HG02884 (cell line): ENCODE results near the gene PTPN14.
"Not testable (repeated sequence)": the region's sequence is repeated elsewhere in the genome, so short reads cannot be mapped to it uniquely, and the experiment has no call there.

Source experiments
- ATAC-seq: cut with Tn5 transposase; IDR thresholded peaks from one replicate; pipeline ENCODE4 v1.9.1; 2021; ENCODE audit warnings: mild to moderate bottlenecking, moderate library complexity; ENCODE audit not compliant: unreplicated experiment

Gene PTPN14

GRCh38 chr1:214481983-214482634 is 69.3 kb downstream of the PTPN14 start:
- ATAC-seq: not testable (repeated sequence)

GRCh38 chr1:214476986-214477870 is 74.2 kb downstream of the PTPN14 start:
- ATAC-seq: no peak

GRCh38 chr1:214476229-214476985 is 75.0 kb downstream of the PTPN14 start:
- no peak for ATAC-seq

- no peak for ATAC-seq
Observed at GRCh38 chr1:214475746-214476145, 75.7 kb downstream of the PTPN14 start.

GRCh38 chr1:214475331-214475730 is 76.1 kb downstream of the PTPN14 start:
- no peak for ATAC-seq

- no peak for ATAC-seq
Observed at GRCh38 chr1:214474467-214474866, 76.9 kb downstream of the PTPN14 start.

- ATAC-seq: no peak
Observed at GRCh38 chr1:214473862-214474261, 77.5 kb downstream of the PTPN14 start.

- ATAC-seq: no peak
Observed at GRCh38 chr1:214473387-214473786, 78.0 kb downstream of the PTPN14 start.

- ATAC-seq: no peak
Observed at GRCh38 chr1:214472364-214472763, 79.0 kb downstream of the PTPN14 start.

- no peak for ATAC-seq
Observed at GRCh38 chr1:214471458-214471857, 79.9 kb downstream of the PTPN14 start.

- ATAC-seq: no peak
Observed at GRCh38 chr1:214470132-214470531, 81.3 kb downstream of the PTPN14 start.

GRCh38 chr1:214469290-214469689 is 82.1 kb downstream of the PTPN14 start:
- no peak for ATAC-seq

- no peak for ATAC-seq
Observed at GRCh38 chr1:214467078-214467585, 84.3 kb downstream of the PTPN14 start.

- no peak for ATAC-seq
Observed at GRCh38 chr1:214466403-214467077, 84.9 kb downstream of the PTPN14 start.

- no peak for ATAC-seq
Observed at GRCh38 chr1:214464445-214465287, 86.7 kb downstream of the PTPN14 start.

GRCh38 chr1:214463596-214463995 is 87.8 kb downstream of the PTPN14 start:
- ATAC-seq: no peak

GRCh38 chr1:214462882-214463281 is 88.5 kb downstream of the PTPN14 start:
- ATAC-seq: no peak

- ATAC-seq: no peak
Observed at GRCh38 chr1:214461305-214461704, 90.1 kb downstream of the PTPN14 start.

- no peak for ATAC-seq
Observed at GRCh38 chr1:214460304-214460916, 91.0 kb downstream of the PTPN14 start.
